ENCODE results near the gene PLCH2.
"Not testable (repeated sequence)": the region's sequence is repeated elsewhere in the genome, so short reads cannot be mapped to it uniquely, and the experiment has no call there.

The PLCH2 gene

DNA sequence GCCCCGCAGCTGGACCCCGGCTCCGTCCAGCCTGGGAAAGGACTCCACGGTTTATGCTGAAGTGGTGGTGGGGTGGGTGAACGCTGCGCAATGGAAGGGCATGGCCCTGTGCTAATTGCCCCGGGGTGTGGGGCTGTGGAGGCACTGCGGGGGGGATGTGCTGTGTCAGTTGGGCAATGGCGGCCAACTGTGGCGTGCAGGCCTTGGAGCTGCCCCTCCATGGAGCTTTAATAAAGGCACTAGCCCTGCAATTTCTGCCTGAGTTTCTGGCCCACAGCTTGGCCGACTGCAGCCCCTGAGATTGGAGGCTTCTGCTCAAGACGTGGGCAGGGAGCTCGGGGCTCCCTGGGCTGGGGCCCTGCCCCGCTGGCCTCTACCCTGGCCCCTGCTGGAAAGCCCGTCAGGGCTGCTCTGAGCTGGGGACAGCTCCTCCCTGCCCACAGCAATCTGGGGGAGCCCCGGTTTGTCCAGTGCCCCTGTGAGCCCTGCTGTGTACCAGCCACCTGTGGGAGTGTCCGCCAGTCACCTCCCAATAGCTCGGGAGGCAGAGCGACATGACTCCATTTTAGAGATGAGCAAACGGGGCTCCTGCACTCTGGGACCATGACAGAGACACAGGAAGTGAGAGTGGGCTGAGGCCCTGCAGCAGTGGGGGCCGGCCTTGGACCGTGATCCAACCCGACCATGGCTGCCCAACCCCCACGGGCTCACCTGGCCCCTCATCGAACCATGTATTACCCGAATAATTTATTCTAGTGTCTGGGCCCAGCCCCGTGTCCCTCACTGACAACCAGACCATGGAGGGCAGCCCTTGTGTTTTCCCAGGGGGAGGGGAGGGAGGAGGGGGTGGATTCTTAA is 71.3 kb downstream of the PLCH2 start:
- no peak for DNase-seq

DNA sequence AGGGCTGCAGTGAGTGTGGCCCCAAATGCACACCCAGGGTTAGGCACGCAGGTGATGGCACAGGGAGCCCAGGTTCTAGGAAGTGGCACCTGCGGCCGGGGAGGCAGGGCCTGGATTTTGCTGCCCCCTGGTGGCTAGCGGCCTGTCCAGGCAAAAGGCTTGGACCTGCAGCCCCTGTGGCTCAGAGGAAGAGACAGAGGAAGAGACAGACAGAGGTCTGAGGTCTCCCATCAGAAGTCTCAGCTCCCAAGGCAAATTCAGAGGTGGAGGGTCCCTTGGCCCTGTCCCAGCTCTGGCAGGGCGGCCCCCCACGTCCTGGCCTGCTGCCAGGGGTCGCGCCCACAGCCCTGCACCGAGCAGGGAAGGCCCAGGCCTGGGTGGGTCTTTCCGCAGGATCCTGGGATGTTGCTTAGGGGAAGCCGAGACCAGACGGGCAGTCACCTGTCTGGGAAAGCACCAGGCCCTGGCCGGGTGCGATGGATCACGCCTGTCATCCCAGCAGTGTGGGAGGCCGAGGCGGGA is 72.0 kb downstream of the PLCH2 start:
- DNase-seq: peak; percentile 83

DNA sequence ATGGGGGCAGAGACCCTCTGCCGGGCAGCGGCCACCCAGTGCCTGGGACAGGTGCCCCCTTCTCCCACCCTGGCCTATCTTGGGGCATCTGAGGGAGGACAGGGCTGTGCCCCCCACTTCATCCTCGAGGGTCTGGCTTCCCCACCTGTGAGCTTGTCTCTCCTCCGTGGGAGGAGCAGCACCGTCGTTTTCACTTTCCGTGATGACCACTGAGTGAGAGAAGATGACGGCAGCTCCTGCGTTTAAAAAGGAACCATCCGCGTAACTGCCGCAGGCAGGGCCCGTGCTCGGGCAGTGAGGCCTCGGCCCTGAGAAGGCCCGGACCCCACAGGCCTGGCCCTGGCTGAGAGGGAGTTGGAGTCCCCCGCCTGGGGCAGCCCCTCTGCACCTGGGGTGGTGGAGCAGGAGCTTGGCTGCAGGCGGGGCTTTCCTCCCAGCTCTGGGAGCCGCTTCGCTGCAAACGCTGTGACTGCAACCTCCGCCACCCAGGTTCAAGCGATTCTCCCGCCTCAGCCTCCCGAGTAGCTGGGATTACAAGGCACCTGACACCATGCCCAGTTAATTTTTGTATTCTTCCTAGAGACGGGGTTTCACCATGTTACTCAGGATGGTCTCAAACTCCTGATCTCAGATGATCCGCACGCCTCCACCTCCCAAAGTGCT is 73.4 kb downstream of the PLCH2 start:
- DNase-seq: not testable (repeated sequence)

DNA sequence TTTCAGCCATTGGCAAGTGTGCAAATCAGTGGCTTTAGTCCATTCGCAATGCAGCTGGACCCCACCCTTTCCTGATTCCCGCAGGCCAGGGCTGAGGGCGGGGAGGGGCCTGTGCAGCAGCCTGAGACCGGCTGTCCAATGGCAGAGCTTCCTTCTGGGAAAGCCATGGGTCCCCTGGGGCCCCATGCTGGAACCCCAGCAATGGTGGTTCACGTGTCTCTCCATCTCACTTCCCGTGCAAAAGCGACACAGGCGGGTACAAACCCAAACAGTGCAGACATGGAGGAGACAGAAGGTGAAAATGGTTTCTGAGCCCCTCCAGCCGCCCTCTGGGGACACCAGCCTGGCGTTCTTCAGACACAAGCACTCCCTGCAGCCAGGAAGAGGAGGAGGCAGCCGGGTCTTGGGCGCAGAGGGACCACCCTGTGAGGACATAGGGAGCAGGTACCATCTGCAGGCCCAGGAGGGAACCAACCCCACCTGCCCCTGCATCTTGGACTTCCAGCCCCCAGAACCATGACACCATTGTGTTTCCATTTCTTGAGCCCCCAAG is 74.3 kb downstream of the PLCH2 start:
- not testable (repeated sequence) for DNase-seq

DNA sequence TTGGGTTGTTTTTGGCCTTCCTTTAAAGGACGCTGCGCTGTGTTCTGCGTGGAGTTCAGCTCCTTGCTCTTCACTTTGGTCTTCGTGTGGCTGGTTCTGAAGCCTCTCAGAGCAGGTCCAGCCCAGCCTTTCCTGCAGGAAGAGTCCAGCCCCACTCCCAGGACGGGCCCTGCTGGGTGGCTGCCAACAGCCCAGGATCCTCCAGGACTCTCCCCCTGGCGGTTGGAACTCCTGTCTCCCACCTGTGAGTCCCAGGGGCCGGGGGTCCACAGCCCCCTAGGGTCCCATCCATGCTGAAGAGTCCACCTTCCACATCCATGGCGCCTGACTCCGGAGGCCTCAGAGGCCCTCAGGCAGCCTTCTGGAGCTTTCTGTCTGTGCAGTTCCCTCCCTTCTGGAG is 75.5 kb downstream of the PLCH2 start:
- not testable (repeated sequence) for DNase-seq

- no peak for DNase-seq
Observed at GRCh38 chr1:2552189-2552588, 76.1 kb downstream of the PLCH2 start.

DNA sequence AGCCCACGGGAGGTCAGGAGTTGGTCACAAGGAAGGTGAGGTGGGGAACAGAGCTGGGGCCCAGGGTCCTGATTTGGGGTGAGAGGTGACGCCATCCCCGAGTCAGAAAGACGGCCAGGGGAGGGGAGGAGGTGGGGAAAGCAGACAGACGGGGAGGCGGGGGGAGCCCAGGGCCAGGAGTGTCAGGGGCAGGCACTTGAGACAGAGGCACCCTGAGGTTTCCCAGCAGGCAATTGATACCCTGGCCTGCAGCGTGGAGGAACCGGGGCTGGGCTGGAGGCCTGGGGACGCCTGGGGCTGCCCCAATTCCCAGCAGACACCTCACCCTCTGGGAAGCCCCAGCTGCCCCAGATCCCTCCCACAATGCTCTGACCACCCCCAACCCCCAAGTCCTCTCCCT is 77.0 kb downstream of the PLCH2 start:
- DNase-seq: not testable (repeated sequence)

GRCh38 chr1:2553871-2554620 is 78.0 kb downstream of the PLCH2 start:
- DNase-seq: no peak

GRCh38 chr1:2554621-2555387 is 78.7 kb downstream of the PLCH2 start:
- no peak for DNase-seq

Data from NCI-H82 (cell line).